Stimulated activated CD4-positive, alpha-beta T cell treated with anti-CD3 and anti-CD28 coated beads, Interleukin-2, amount 100 ng/mL, for 4 hours (primary cell): ENCODE data around the gene NCEH1.
"Not testable (repeated sequence)": the region's sequence is repeated elsewhere in the genome, so short reads cannot be mapped to it uniquely, and the experiment has no call there.

Source experiments
- DNase-seq: peaks from one replicate; pipeline ENCODE4 v3.0.0-alpha.2; 2020; ENCODE audit warnings: low read depth

NCEH1 gene

GRCh38 chr3:172675441-172676193 lies 35.2 kb downstream of the NCEH1 start:
- DNase-seq: no peak

- peak; percentile 32 for DNase-seq
Observed at GRCh38 chr3:172673210-172673679, 37.6 kb downstream of the NCEH1 start.

GRCh38 chr3:172669021-172669420 lies 41.8 kb downstream of the NCEH1 start:
- DNase-seq: no peak

- DNase-seq: peak; percentile 56
Observed at GRCh38 chr3:172666873-172667694, 43.8 kb downstream of the NCEH1 start.

GRCh38 chr3:172666181-172666872 lies 44.5 kb downstream of the NCEH1 start:
- no peak for DNase-seq

- DNase-seq: not testable (repeated sequence)
Observed at GRCh38 chr3:172665510-172665909, 45.4 kb downstream of the NCEH1 start.

GRCh38 chr3:172660421-172660820 lies 50.4 kb downstream of the NCEH1 start:
- not testable (repeated sequence) for DNase-seq

- no peak for DNase-seq
Observed at GRCh38 chr3:172659246-172660002, 51.4 kb downstream of the NCEH1 start.

- DNase-seq: no peak
Observed at GRCh38 chr3:172658344-172659245, 52.3 kb downstream of the NCEH1 start.

- no peak for DNase-seq
Observed at GRCh38 chr3:172656602-172657001, 54.3 kb downstream of the NCEH1 start.

GRCh38 chr3:172655388-172655787 lies 55.5 kb downstream of the NCEH1 start:
- DNase-seq: no peak

GRCh38 chr3:172654470-172654869 lies 56.4 kb downstream of the NCEH1 start:
- DNase-seq: no peak

- no peak for DNase-seq
Observed at GRCh38 chr3:172653004-172653572, 57.8 kb downstream of the NCEH1 start.

GRCh38 chr3:172651936-172652625 lies 58.8 kb downstream of the NCEH1 start:
- no peak for DNase-seq

GRCh38 chr3:172649987-172650386 lies 60.9 kb downstream of the NCEH1 start:
- DNase-seq: no peak

GRCh38 chr3:172648747-172649146 lies 62.1 kb downstream of the NCEH1 start:
- DNase-seq: no peak

- no peak for DNase-seq
Observed at GRCh38 chr3:172647823-172648222, 63.0 kb downstream of the NCEH1 start.

GRCh38 chr3:172647080-172647479 lies 63.8 kb downstream of the NCEH1 start:
- no peak for DNase-seq

GRCh38 chr3:172646439-172647015 lies 64.3 kb downstream of the NCEH1 start:
- DNase-seq: no peak
